ENCODE data around the gene TRAM2.

DNA sequence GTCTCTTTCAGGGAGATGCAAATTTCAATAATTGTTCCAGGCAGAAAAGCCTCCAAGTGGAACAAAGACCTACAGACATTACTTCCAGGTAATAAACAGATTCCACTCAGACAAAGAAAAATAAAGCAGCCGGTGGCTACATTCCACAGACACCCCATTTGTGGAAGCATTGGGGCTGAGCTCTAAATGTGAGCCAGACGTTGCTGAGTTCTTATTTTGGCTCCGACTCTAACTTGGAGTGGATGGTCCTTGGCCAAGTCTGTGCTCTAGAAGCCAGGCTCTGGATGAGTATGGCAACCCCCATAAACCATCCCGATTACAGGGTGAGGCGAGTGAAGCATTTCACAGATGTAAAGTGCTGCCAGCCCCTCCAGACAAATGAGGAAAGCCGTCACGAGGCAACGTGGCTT lies 6.6 kb downstream of the TRAM2 start:
- TF ChIP-seq POLR2A (IDR thresholded peaks at IDR 0.05; ENCODE audit: low read depth, low read length), result no peak
- TF ChIP-seq, protein P1, sequence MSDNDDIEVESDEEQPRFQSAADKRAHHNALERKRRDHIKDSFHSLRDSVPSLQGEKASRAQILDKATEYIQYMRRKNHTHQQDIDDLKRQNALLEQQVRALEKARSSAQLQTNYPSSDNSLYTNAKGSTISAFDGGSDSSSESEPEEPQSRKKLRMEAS (IDR thresholded peaks at IDR 0.05; ENCODE audit: insufficient read depth, insufficient read length), result no peak

Data from endothelial cell of umbilical vein (primary cell).